ENCODE data around the gene KCNB1. TPM values are rescaled to one million over a fixed set of nuclear protein-coding genes. Genes with fewer than 3 reads are reported as not detected.

Gene KCNB1
- total RNA-seq, 1 experiment from 2014 or later = 0.68 TPM

GRCh38 chr20:49432550-49432949, 49.9 kb downstream of the KCNB1 start:
- Mint-ChIP-seq H3K36me3 (ENCODE audit: insufficient read depth in 1 of 3, low read depth in 3 of 3) (no peaks in the 10 kb centered on the region), H3K4me3 (no peak overlapping the region), H3K27ac (no peak overlapping the region), H3K27me3 (ENCODE audit: low read depth) (peaks cover 11% of the 10 kb centered on the region), H3K4me1 (no peaks in the 10 kb centered on the region), H3K9me3 (no peaks in the 10 kb centered on the region)
- no peaks in the 10 kb centered on the region for H3K9me3 ChIP-seq (ENCODE audit: control insufficient read depth, low read depth, low read length)
- no peak for TF ChIP-seq CTCF (conservative IDR thresholded peaks at IDR 0.05)
- H3K4ac ChIP-seq (ENCODE audit: low read depth, low read length) = no peak overlapping the region
- no peaks in the 10 kb centered on the region for H3K79me1 ChIP-seq (ENCODE audit: insufficient read depth, low read depth, low read length, poor library complexity, severe bottlenecking)
- no peak overlapping the region for H3K18ac ChIP-seq (ENCODE audit: insufficient read length, low read depth, low read length)
- no peak overlapping the region for H3K27ac ChIP-seq (ENCODE audit: insufficient read length, low read depth, low read length)
- no peak overlapping the region for H2BK5ac ChIP-seq (ENCODE audit: insufficient read length, low read length)
- no peak for DNase-seq
- H3K56ac ChIP-seq (ENCODE audit: insufficient read length, low read depth, low read length) = no peak overlapping the region
- no peak overlapping the region for H2AK5ac ChIP-seq (ENCODE audit: insufficient read length, low read length)
- no peak overlapping the region for H3K23ac ChIP-seq (ENCODE audit: insufficient read length, low read depth, low read length)
- H4K8ac ChIP-seq (replicated peaks; ENCODE audit: insufficient read length, low read depth, low read length) = no peak overlapping the region
- H2BK15ac ChIP-seq (ENCODE audit: low read depth, low read length) = no peak overlapping the region
- no peak overlapping the region for H2AFZ ChIP-seq (ENCODE audit: low read length)
- H3T11ph ChIP-seq (ENCODE audit: low read length) = no peak overlapping the region
- H3K14ac ChIP-seq (ENCODE audit: insufficient read depth, low read length) = no peak overlapping the region
- no peak overlapping the region for H2BK20ac ChIP-seq (ENCODE audit: low read depth, low read length, poor library complexity, severe bottlenecking)
- H3K4me2 ChIP-seq (ENCODE audit: insufficient read depth, insufficient read length, low read length) = no peak overlapping the region
- H4K5ac ChIP-seq (ENCODE audit: insufficient read length, low read depth, low read length) = no peak overlapping the region
- H4K91ac ChIP-seq (ENCODE audit: insufficient read length, low read depth, low read length) = no peak overlapping the region
- H3K4me1 ChIP-seq (ENCODE audit: insufficient read depth, low read length) = no peaks in the 10 kb centered on the region
- WGBS (ENCODE audit: extremely low coverage, insufficient read length, low lambda C conversion rate) = no CpG with 5 or more reads among the region's 3 CpGs
- no peaks in the 10 kb centered on the region for H4K20me1 ChIP-seq (ENCODE audit: control insufficient read depth, insufficient read depth, insufficient read length)
- H2BK12ac ChIP-seq (ENCODE audit: insufficient read length, low read depth, low read length) = no peak overlapping the region
- H3K79me2 ChIP-seq (ENCODE audit: insufficient read depth, low read length) = no peaks in the 10 kb centered on the region
- H2BK120ac ChIP-seq (ENCODE audit: low read depth, low read length, poor library complexity, severe bottlenecking) = no peak overlapping the region
- no peaks in the 10 kb centered on the region; the same call in 1 of the 2 replicates for H3K27me3 ChIP-seq (ENCODE audit: insufficient read depth, low read length)
- H3K23me2 ChIP-seq (ENCODE audit: insufficient read length, low read depth, low read length, poor library complexity, severe bottlenecking) = no peaks in the 10 kb centered on the region
- no peak overlapping the region for H3K9ac ChIP-seq (ENCODE audit: extremely low read depth, insufficient read length, low read length)

Measured in H9 (cell line).